ENCODE measurements around the gene CCND2.
A peak's percentile ranks its signal among the peaks of the same experiment; 100 is the strongest.
"Not testable (repeated sequence)": the region's sequence is repeated elsewhere in the genome, so short reads cannot be mapped to it uniquely, and the experiment has no call there.

The CCND2 gene

DNA sequence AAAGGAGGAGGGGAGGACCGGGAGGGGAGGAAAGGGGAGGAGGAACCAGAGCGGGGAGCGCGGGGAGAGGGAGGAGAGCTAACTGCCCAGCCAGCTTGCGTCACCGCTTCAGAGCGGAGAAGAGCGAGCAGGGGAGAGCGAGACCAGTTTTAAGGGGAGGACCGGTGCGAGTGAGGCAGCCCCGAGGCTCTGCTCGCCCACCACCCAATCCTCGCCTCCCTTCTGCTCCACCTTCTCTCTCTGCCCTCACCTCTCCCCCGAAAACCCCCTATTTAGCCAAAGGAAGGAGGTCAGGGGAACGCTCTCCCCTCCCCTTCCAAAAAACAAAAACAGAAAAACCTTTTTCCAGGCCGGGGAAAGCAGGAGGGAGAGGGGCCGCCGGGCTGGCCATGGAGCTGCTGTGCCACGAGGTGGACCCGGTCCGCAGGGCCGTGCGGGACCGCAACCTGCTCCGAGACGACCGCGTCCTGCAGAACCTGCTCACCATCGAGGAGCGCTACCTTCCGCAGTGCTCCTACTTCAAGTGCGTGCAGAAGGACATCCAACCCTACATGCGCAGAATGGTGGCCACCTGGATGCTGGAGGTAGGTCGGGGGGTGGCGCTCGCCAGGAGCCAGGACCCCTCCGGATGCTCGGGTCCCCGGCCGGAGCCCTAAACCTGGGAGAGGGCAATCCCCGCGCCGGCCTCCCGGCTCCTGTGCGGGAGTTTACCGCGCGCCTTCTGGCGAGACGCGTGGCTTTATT, at the start of gene CCND2:
Gene CCND2, plus strand, starts transcription at position 111 of the 744 bp plus-strand sequence. Its CDS starts 279 bp downstream, at position 390.
- peaks cover 43% of the 10 kb centered on the region for H3K36me3 Mint-ChIP-seq (ENCODE audit: low read depth)
- peak within 1 kb of the TSS; percentile 96 for H3K27ac Mint-ChIP-seq
- H3K4me1 Mint-ChIP-seq (ENCODE audit: low read depth) = peaks cover 40% of the 10 kb centered on the region
- H3K9me3 Mint-ChIP-seq = no peaks in the 10 kb centered on the region
- no peaks in the 10 kb centered on the region for H3K27me3 Mint-ChIP-seq (ENCODE audit: low read depth)
- H3K4me3 Mint-ChIP-seq = peak within 1 kb of the TSS; percentile 87

GRCh38 chr12:4224206-4224889, 49.2 kb upstream of the CCND2 start:
- Mint-ChIP-seq H3K27ac (no peak overlapping the region), H3K9me3 (no peaks in the 10 kb centered on the region), H3K36me3 (ENCODE audit: low read depth) (peaks cover 1% of the 10 kb centered on the region), H3K4me3 (no peak overlapping the region), H3K27me3 (ENCODE audit: low read depth) (peaks cover 4% of the 10 kb centered on the region), H3K4me1 (ENCODE audit: low read depth) (peaks cover 17% of the 10 kb centered on the region)

DNA sequence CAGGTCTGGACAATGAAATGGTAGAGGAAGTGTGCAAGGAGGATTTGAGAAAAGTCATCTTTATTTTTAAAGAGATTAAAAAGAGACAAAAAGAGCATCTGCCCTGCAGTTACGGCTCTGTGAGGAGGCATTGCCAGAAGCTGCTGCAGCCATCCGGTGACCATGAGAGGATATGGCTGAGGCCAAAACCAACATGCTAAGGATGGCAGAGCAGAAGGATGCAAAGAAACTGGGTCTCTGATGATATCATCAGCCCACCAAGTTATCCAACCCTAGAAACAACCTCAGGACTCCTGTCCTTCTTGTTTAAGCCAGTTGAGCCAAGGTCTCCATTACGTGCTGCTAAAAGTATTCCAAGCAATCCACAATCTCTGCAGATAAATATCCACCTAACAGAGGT, 48.0 kb upstream of the CCND2 start:
- H3K9me3 Mint-ChIP-seq = no peaks in the 10 kb centered on the region
- peaks cover 17% of the 10 kb centered on the region for H3K4me1 Mint-ChIP-seq (ENCODE audit: low read depth)
- no peak overlapping the region for H3K4me3 Mint-ChIP-seq
- H3K36me3 Mint-ChIP-seq (ENCODE audit: low read depth) = peaks cover 1% of the 10 kb centered on the region
- peaks cover 8% of the 10 kb centered on the region for H3K27me3 Mint-ChIP-seq (ENCODE audit: low read depth)
- H3K27ac Mint-ChIP-seq = no peak overlapping the region

- peaks cover 17% of the 10 kb centered on the region for H3K4me1 Mint-ChIP-seq (ENCODE audit: low read depth)
These were observed 46.5 kb upstream of the CCND2 start for GRCh38 chr12:4227046-4227445.

GRCh38 chr12:4228122-4228580, 45.4 kb upstream of the CCND2 start:
- no peak overlapping the region for H3K27ac Mint-ChIP-seq
- peaks cover 17% of the 10 kb centered on the region for H3K4me1 Mint-ChIP-seq (ENCODE audit: low read depth)
- no peak overlapping the region for H3K4me3 Mint-ChIP-seq

More at GRCh38 chr12:4227046-4227445, 46.5 kb upstream of the CCND2 start:
- Mint-ChIP-seq H3K9me3 (no peaks in the 10 kb centered on the region), H3K27me3 (ENCODE audit: low read depth) (peaks cover 8% of the 10 kb centered on the region), H3K4me3 (no peak overlapping the region), H3K27ac (no peak overlapping the region), H3K36me3 (ENCODE audit: low read depth) (no peaks in the 10 kb centered on the region)

DNA sequence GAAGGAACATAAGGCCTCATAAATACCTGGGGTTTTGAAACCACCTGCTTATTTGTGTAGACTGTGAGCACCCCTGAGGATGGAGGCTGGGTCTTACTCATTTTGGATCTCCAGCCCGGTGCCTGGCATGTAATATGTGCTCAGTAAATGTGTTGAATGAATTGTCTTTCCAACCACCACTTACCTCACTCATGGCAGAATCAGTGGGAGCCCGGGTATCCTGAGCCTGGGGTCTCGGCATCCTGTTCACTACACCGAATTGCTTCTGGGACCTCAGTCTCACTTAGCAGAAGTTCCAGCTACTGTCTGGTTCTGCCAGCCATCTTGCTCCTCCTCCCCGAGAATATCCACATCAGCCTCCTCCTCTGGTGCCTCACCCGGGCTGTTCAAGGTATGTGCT, 43.0 kb upstream of the CCND2 start:
- Mint-ChIP-seq H3K27me3 (ENCODE audit: low read depth) (peaks cover 27% of the 10 kb centered on the region), H3K4me1 (ENCODE audit: low read depth) (peaks cover 4% of the 10 kb centered on the region), H3K36me3 (ENCODE audit: low read depth) (peaks cover 3% of the 10 kb centered on the region), H3K27ac (no peak overlapping the region), H3K9me3 (peaks cover 6% of the 10 kb centered on the region), H3K4me3 (no peak overlapping the region)

More at GRCh38 chr12:4228122-4228580, 45.4 kb upstream of the CCND2 start:
- Mint-ChIP-seq H3K27me3 (ENCODE audit: low read depth) (peaks cover 8% of the 10 kb centered on the region), H3K9me3 (no peaks in the 10 kb centered on the region), H3K36me3 (ENCODE audit: low read depth) (no peaks in the 10 kb centered on the region)

DNA sequence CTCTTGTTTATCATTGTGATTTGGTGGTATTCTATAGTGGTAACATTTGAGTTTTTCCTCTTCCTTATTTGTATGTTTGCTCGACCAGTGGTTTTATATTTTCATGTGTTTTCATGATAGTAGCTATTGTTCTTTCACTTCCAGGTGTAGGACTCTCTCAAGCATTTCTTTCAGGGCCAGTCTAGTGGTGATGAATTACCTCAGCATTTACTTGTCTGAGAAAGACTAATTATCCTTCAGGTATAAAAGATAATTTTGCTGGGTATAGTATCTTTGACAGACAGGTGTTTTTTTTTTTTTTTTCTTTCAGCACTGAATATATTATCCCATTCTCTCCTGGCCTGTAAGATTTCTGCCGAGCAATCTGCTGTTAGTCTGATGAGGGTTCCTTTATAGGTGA, 35.0 kb upstream of the CCND2 start:
- Mint-ChIP-seq H3K36me3 (ENCODE audit: low read depth) (peaks cover 32% of the 10 kb centered on the region), H3K4me1 (ENCODE audit: low read depth) (peaks cover 5% of the 10 kb centered on the region), H3K9me3 (peaks cover 46% of the 10 kb centered on the region), H3K27ac (no peak overlapping the region), H3K27me3 (ENCODE audit: low read depth) (peaks cover 32% of the 10 kb centered on the region), H3K4me3 (no peak overlapping the region)

DNA sequence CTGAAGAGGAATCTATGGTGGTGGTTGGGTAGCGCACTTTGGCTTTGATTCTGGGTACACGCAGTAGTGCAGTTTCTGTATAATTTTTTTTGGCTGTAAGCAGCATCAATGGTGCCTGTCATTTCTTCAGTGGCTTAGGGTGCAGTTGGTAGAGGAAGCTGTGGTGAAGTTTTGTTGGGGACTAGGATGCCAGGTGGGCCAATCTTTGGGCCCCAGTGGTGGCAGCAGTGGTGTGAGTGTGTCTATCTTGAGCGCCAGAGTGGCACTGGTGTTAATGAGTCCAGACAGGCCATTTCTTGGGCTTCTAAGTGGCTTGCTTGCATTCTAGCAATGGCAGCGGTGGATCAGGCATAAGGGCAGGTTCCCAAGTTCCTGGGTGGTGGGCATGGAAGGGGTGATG, 33.8 kb upstream of the CCND2 start:
- H3K27me3 Mint-ChIP-seq (ENCODE audit: low read depth) = peaks cover 23% of the 10 kb centered on the region
- peaks cover 8% of the 10 kb centered on the region for H3K4me1 Mint-ChIP-seq (ENCODE audit: low read depth)
- peaks cover 46% of the 10 kb centered on the region for H3K9me3 Mint-ChIP-seq
- peaks cover 32% of the 10 kb centered on the region for H3K36me3 Mint-ChIP-seq (ENCODE audit: low read depth)
- H3K4me3 Mint-ChIP-seq = no peak overlapping the region
- H3K27ac Mint-ChIP-seq = no peak overlapping the region

DNA sequence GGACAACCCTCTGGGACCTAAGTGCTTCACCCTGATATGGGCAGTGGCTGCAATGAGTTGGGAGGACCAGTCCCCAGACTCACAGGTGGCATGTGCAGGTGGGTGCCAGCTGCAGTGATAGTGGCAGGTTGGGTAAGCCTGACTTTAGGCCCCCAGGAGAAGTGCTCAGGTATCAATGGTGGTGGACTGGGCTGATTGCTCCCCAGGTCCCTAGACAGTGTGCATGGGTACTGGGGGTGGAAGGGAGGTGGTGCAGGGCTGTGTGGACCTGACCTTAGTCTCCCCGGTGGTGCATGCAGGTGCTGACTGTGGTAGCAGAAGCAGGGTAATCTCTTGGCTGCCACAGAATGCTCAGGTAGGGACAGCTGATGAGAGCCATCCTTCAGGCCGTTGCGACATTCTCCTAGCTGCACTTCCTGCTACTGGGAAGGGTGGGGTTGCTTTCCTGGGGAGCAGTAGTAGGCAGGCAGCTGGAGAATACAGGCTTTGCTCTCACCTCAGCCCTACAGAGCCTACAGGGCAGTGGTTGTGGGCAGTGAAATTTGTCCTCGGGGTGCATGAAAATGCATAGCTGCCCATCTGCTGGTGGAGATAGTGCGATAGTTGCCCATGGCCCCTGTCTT, 33.3 kb upstream of the CCND2 start:
- Mint-ChIP-seq H3K27ac (no peak overlapping the region), H3K9me3 (peaks cover 42% of the 10 kb centered on the region), H3K4me3 (no peak overlapping the region), H3K27me3 (ENCODE audit: low read depth) (peaks cover 17% of the 10 kb centered on the region), H3K4me1 (ENCODE audit: low read depth) (peaks cover 10% of the 10 kb centered on the region), H3K36me3 (ENCODE audit: low read depth) (peaks cover 30% of the 10 kb centered on the region)

- Mint-ChIP-seq H3K9me3 (peaks cover 35% of the 10 kb centered on the region), H3K27me3 (ENCODE audit: low read depth) (peaks cover 11% of the 10 kb centered on the region), H3K4me3 (no peak overlapping the region), H3K36me3 (ENCODE audit: low read depth) (peaks cover 28% of the 10 kb centered on the region), H3K27ac (no peak overlapping the region), H3K4me1 (ENCODE audit: low read depth) (peaks cover 10% of the 10 kb centered on the region)
These were observed 32.6 kb upstream of the CCND2 start for GRCh38 chr12:4240981-4241380.

DNA sequence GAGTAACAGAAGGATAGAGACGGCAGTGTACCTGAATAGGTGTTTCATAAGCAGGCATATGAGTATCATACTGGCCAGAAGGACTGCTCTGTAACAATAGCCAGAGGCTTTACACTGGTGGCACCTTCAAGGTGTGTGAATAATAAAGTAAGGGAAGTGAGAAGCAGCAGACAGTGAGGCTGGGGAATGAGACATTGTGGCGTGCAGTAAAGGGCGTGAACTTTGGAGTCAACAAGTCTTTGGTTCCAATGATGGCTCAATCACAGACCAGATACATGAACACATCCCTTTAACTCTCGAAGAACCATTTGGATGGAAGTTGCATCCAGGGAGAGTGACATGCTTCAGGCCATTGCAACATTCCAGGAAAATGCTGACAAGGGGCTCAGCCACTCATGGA, 32.0 kb upstream of the CCND2 start:
- Mint-ChIP-seq H3K4me3 (no peak overlapping the region), H3K9me3 (peaks cover 31% of the 10 kb centered on the region), H3K36me3 (ENCODE audit: low read depth) (peaks cover 26% of the 10 kb centered on the region), H3K27ac (no peak overlapping the region), H3K27me3 (ENCODE audit: low read depth) (peaks cover 11% of the 10 kb centered on the region), H3K4me1 (ENCODE audit: low read depth) (peaks cover 10% of the 10 kb centered on the region)

- Mint-ChIP-seq H3K27me3 (ENCODE audit: low read depth) (peaks cover 3% of the 10 kb centered on the region), H3K36me3 (ENCODE audit: low read depth) (peaks cover 22% of the 10 kb centered on the region), H3K4me1 (ENCODE audit: low read depth) (peaks cover 10% of the 10 kb centered on the region), H3K27ac (peak overlapping the region; percentile 43), H3K4me3 (no peak overlapping the region), H3K9me3 (peaks cover 22% of the 10 kb centered on the region)
These were observed 31.0 kb upstream of the CCND2 start for GRCh38 chr12:4242595-4242994.

DNA sequence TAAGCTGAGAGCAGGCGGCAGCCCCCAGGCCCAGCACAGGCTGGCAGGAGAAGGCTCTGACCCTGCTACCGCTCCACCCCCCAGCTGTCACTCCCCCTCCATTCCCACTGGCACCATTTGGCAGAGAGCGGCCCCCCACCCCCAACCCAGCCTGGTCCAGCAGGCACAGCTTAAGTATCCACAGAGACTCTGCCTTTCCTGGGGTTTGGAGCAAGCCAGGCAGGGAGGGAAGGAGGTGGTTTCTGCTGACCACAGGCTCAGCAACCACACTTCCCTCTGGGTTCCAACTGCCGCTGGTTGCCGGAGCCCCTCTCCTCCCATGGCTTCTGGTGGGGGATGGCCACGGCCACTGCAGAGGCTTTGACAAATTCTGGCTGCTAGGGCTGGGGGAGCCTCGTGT, 30.5 kb upstream of the CCND2 start:
- Mint-ChIP-seq H3K27me3 (ENCODE audit: low read depth) (peaks cover 3% of the 10 kb centered on the region), H3K27ac (no peak overlapping the region), H3K4me1 (ENCODE audit: low read depth) (peaks cover 10% of the 10 kb centered on the region), H3K36me3 (ENCODE audit: low read depth) (peaks cover 17% of the 10 kb centered on the region), H3K4me3 (no peak overlapping the region), H3K9me3 (peaks cover 17% of the 10 kb centered on the region)

DNA sequence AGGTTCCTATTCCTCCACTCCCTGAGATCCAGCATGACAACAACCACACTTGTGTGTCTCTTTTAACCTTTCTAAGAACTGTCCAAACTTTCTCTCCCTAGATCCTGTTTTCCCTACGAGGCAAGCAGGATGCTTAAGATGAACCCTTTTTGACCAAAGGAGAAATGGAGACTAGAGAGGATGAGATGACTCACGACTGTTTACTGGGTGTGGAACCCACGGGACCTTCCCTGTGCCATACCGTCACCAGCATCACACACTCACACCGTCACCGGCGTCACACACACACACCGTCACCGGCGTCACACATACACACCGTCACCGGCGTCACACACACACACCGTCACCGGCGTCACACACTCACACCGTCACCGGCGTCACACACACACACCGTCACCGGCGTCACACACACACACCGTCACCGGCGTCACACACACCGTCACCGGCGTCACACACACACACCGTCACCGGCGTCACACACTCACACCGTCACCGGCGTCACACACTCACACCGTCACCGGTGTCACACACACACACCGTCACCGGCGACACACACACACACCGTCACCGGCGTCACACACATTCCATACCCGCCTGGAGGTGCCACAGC, 30.0 kb upstream of the CCND2 start:
- not testable (repeated sequence) for H3K4me3 Mint-ChIP-seq; H3K27me3 Mint-ChIP-seq (ENCODE audit: low read depth); H3K27ac Mint-ChIP-seq
- peaks cover 13% of the 10 kb centered on the region for H3K36me3 Mint-ChIP-seq (ENCODE audit: low read depth)
- peaks cover 12% of the 10 kb centered on the region for H3K9me3 Mint-ChIP-seq
- peaks cover 10% of the 10 kb centered on the region for H3K4me1 Mint-ChIP-seq (ENCODE audit: low read depth)

Data from T-helper 1 cell treated with Interleukin-12 subunit alpha and Interleukin-12 subunit beta and Interleukin-4 antibody, amounts not matched to agents 30 μg/mL and 1 μg/mL, for 36 hours (primary cell).